Measurements from ENCODE around the gene NOS1AP.

DNA sequence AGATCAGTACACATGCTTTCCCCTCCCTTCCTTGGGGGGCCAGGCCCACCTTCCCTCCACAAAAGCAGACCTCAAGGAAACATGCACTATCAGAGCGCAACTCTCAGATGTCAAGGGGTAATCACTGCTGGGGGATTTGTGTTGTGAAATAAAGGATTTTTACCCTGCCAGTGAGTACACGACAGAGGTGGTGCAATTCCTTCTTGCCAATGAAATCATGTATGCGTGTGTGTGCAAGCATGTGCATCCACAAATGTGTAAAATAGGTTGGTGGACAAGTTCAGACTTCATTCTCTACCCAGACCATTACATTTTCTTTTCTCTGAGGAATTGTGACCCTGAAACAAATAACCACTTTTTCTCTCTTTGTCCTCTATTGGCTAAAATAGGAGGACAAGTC, 9.8 kb upstream of the NOS1AP start:
- TF ChIP-seq CTCF (IDR thresholded peaks at IDR 0.05) (no peak), TCF12 (IDR thresholded peaks at IDR 0.05) (no peak), EP300 (IDR thresholded peaks at IDR 0.05; ENCODE audit: borderline replicate concordance in 1 of 2, low read depth in 1 of 2, low read length in 1 of 2) (no peak), GABPA (IDR thresholded peaks at IDR 0.05; ENCODE audit: low read depth) (no peak), ELF1 (IDR thresholded peaks at IDR 0.05) (no peak), POLR2AphosphoS5 (IDR thresholded peaks at IDR 0.05; ENCODE audit: low read depth, low read length) (no peak)
- TF ChIP-seq, protein P1, sequence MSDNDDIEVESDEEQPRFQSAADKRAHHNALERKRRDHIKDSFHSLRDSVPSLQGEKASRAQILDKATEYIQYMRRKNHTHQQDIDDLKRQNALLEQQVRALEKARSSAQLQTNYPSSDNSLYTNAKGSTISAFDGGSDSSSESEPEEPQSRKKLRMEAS (IDR thresholded peaks at IDR 0.05; ENCODE audit: low read depth) = no peak

Measured in SK-N-SH (cell line).